Measurements from ENCODE around the gene SYCP2. TPM values are rescaled to one million over a fixed set of nuclear protein-coding genes. Genes with fewer than 3 reads are reported as not detected.

SYCP2 gene
- total and polyA plus RNA-seq, 9 donors: 2.1 to 6.0 (median 3.1) TPM

- Histone ChIP-seq H3K4me1 (ENCODE audit: control insufficient read depth, insufficient read depth, low read length) (peaks cover 18% of the 10 kb centered on the region), H3K9me3 (replicated peaks; ENCODE audit: control insufficient read depth, low read depth, low read length) (no peaks in the 10 kb centered on the region), H3K27me3 (ENCODE audit: control insufficient read depth, insufficient read depth, low read length) (no peaks in the 10 kb centered on the region), H3K27ac (ENCODE audit: low read length) (no peak overlapping the region), H3K4me3 (ENCODE audit: low read length) (no peak overlapping the region), H3K36me3 (ENCODE audit: control insufficient read depth, insufficient read depth, low read length) (peaks cover 11% of the 10 kb centered on the region)
- no peak for DNase-seq
- no CpG with 5 or more reads among the region's 2 CpGs for WGBS (ENCODE audit: insufficient coverage)
Observed at GRCh38 chr20:59945731-59946130, 12.3 kb upstream of the SYCP2 start.

- Histone ChIP-seq H3K4me3 (ENCODE audit: low read length) (no peak overlapping the region), H3K27me3 (ENCODE audit: control insufficient read depth, insufficient read depth, low read length) (no peaks in the 10 kb centered on the region), H3K4me1 (ENCODE audit: control insufficient read depth, insufficient read depth, low read length) (peaks cover 18% of the 10 kb centered on the region), H3K27ac (ENCODE audit: low read length) (peak overlapping the region; percentile 36), H3K9me3 (replicated peaks; ENCODE audit: control insufficient read depth, low read depth, low read length) (no peaks in the 10 kb centered on the region), H3K36me3 (ENCODE audit: control insufficient read depth, insufficient read depth, low read length) (peaks cover 11% of the 10 kb centered on the region)
- DNase-seq: no peak
- no CpG with 5 or more reads among the region's 3 CpGs for WGBS (ENCODE audit: insufficient coverage)
Observed at GRCh38 chr20:59945175-59945574, 11.7 kb upstream of the SYCP2 start.

- Histone ChIP-seq H3K4me1 (ENCODE audit: control insufficient read depth, insufficient read depth, low read length) (peaks cover 18% of the 10 kb centered on the region), H3K36me3 (ENCODE audit: control insufficient read depth, insufficient read depth, low read length) (peaks cover 11% of the 10 kb centered on the region), H3K27me3 (ENCODE audit: control insufficient read depth, insufficient read depth, low read length) (no peaks in the 10 kb centered on the region), H3K27ac (ENCODE audit: low read length) (peak overlapping the region; percentile 36), H3K4me3 (ENCODE audit: low read length) (no peak overlapping the region), H3K9me3 (replicated peaks; ENCODE audit: control insufficient read depth, low read depth, low read length) (no peaks in the 10 kb centered on the region)
- peak; percentile 71 for DNase-seq
- WGBS (ENCODE audit: insufficient coverage): 57% methylated on average over 4 of the region's 7 CpGs
Observed at GRCh38 chr20:59944726-59945125, 11.3 kb upstream of the SYCP2 start.

GRCh38 chr20:59942245-59942644 is 8.8 kb upstream of the SYCP2 start:
- H3K4me3 ChIP-seq (ENCODE audit: low read length): no peak overlapping the region

GRCh38 chr20:59940956-59941294 is 7.5 kb upstream of the SYCP2 start:
- H3K36me3 ChIP-seq (ENCODE audit: control insufficient read depth, insufficient read depth, low read length): peaks cover 11% of the 10 kb centered on the region
- no peak for DNase-seq
- peak overlapping the region; percentile 96 for H3K27ac ChIP-seq (ENCODE audit: low read length)
- no peaks in the 10 kb centered on the region for H3K9me3 ChIP-seq (replicated peaks; ENCODE audit: control insufficient read depth, low read depth, low read length)
- peak overlapping the region; percentile 77 for H3K4me3 ChIP-seq (ENCODE audit: low read length)
- H3K4me1 ChIP-seq (ENCODE audit: control insufficient read depth, insufficient read depth, low read length): peaks cover 34% of the 10 kb centered on the region
- H3K27me3 ChIP-seq (ENCODE audit: control insufficient read depth, insufficient read depth, low read length): no peaks in the 10 kb centered on the region
- 0% methylated on average over 2 of the region's 4 CpGs for WGBS (ENCODE audit: insufficient coverage)

More at GRCh38 chr20:59942245-59942644, 8.8 kb upstream of the SYCP2 start:
- WGBS (ENCODE audit: insufficient coverage): no CpG with 5 or more reads among the region's 2 CpGs
- Histone ChIP-seq H3K9me3 (replicated peaks; ENCODE audit: control insufficient read depth, low read depth, low read length) (no peaks in the 10 kb centered on the region), H3K27me3 (ENCODE audit: control insufficient read depth, insufficient read depth, low read length) (no peaks in the 10 kb centered on the region), H3K27ac (ENCODE audit: low read length) (no peak overlapping the region), H3K4me1 (ENCODE audit: control insufficient read depth, insufficient read depth, low read length) (peaks cover 33% of the 10 kb centered on the region), H3K36me3 (ENCODE audit: control insufficient read depth, insufficient read depth, low read length) (peaks cover 11% of the 10 kb centered on the region)
- DNase-seq: no peak

GRCh38 chr20:59940129-59940955 is 6.9 kb upstream of the SYCP2 start, which contains the start of the genes FAM217B and PPP1R3D:
TSS of gene FAM217B (plus strand) at chr20:59940389. CDS start at chr20:59943944, 3,555 bp downstream.
TSS of gene PPP1R3D (minus strand) at chr20:59940305. CDS start at chr20:59939931, 374 bp downstream.
- Histone ChIP-seq H3K27ac (ENCODE audit: low read length) (peak within 1 kb of the TSS; percentile 96), H3K4me1 (ENCODE audit: control insufficient read depth, insufficient read depth, low read length) (peaks cover 31% of the 10 kb centered on the region), H3K27me3 (ENCODE audit: control insufficient read depth, insufficient read depth, low read length) (no peaks in the 10 kb centered on the region), H3K36me3 (ENCODE audit: control insufficient read depth, insufficient read depth, low read length) (peaks cover 11% of the 10 kb centered on the region), H3K4me3 (ENCODE audit: low read length) (peak within 1 kb of the TSS; percentile 77), H3K9me3 (replicated peaks; ENCODE audit: control insufficient read depth, low read depth, low read length) (no peaks in the 10 kb centered on the region)
- WGBS (ENCODE audit: insufficient coverage): 0% methylated on average over 55 of the region's 57 CpGs
- peak; percentile 99 for DNase-seq

GRCh38 chr20:59939879-59940128 is 6.4 kb upstream of the SYCP2 start:
- DNase-seq: no peak
- Histone ChIP-seq H3K36me3 (ENCODE audit: control insufficient read depth, insufficient read depth, low read length) (peaks cover 11% of the 10 kb centered on the region), H3K27me3 (ENCODE audit: control insufficient read depth, insufficient read depth, low read length) (no peaks in the 10 kb centered on the region), H3K9me3 (replicated peaks; ENCODE audit: control insufficient read depth, low read depth, low read length) (no peaks in the 10 kb centered on the region), H3K4me3 (ENCODE audit: low read length) (peak overlapping the region; percentile 77), H3K27ac (ENCODE audit: low read length) (peak overlapping the region; percentile 96), H3K4me1 (ENCODE audit: control insufficient read depth, insufficient read depth, low read length) (peaks cover 27% of the 10 kb centered on the region)
- WGBS (ENCODE audit: insufficient coverage): 0% methylated on average over 24 of the region's 24 CpGs

- H3K4me1 ChIP-seq (ENCODE audit: control insufficient read depth, insufficient read depth, low read length): peaks cover 22% of the 10 kb centered on the region
- peak overlapping the region; percentile 77 for H3K4me3 ChIP-seq (ENCODE audit: low read length)
- DNase-seq: peak; percentile 40
- WGBS (ENCODE audit: insufficient coverage): 40% methylated on average over 104 of the region's 104 CpGs
- H3K27ac ChIP-seq (ENCODE audit: low read length): peak overlapping the region; percentile 96
- H3K27me3 ChIP-seq (ENCODE audit: control insufficient read depth, insufficient read depth, low read length): no peaks in the 10 kb centered on the region
- H3K9me3 ChIP-seq (replicated peaks; ENCODE audit: control insufficient read depth, low read depth, low read length): no peaks in the 10 kb centered on the region
- H3K36me3 ChIP-seq (ENCODE audit: control insufficient read depth, insufficient read depth, low read length): peaks cover 5% of the 10 kb centered on the region
Observed at GRCh38 chr20:59939052-59939878, 5.8 kb upstream of the SYCP2 start.

- no peak overlapping the region for H3K4me3 ChIP-seq (ENCODE audit: low read length)
- 75% methylated on average over 6 of the region's 7 CpGs for WGBS (ENCODE audit: insufficient coverage)
- no peaks in the 10 kb centered on the region for H3K27me3 ChIP-seq (ENCODE audit: control insufficient read depth, insufficient read depth, low read length)
- no peaks in the 10 kb centered on the region for H3K36me3 ChIP-seq (ENCODE audit: control insufficient read depth, insufficient read depth, low read length)
- H3K9me3 ChIP-seq (replicated peaks; ENCODE audit: control insufficient read depth, low read depth, low read length): no peaks in the 10 kb centered on the region
- peaks cover 19% of the 10 kb centered on the region for H3K4me1 ChIP-seq (ENCODE audit: control insufficient read depth, insufficient read depth, low read length)
- DNase-seq: no peak
- peak overlapping the region; percentile 22 for H3K27ac ChIP-seq (ENCODE audit: low read length)
Observed at GRCh38 chr20:59938696-59939051, 5.2 kb upstream of the SYCP2 start.

GRCh38 chr20:59938221-59938620 is 4.8 kb upstream of the SYCP2 start:
- DNase-seq: no peak
- H3K4me3 ChIP-seq (ENCODE audit: low read length): no peak overlapping the region
- H3K4me1 ChIP-seq (ENCODE audit: control insufficient read depth, insufficient read depth, low read length): peaks cover 19% of the 10 kb centered on the region

More at GRCh38 chr20:59938221-59938620, 4.8 kb upstream of the SYCP2 start:
- Histone ChIP-seq H3K36me3 (ENCODE audit: control insufficient read depth, insufficient read depth, low read length) (no peaks in the 10 kb centered on the region), H3K27ac (ENCODE audit: low read length) (peak overlapping the region; percentile 22), H3K27me3 (ENCODE audit: control insufficient read depth, insufficient read depth, low read length) (no peaks in the 10 kb centered on the region), H3K9me3 (replicated peaks; ENCODE audit: control insufficient read depth, low read depth, low read length) (no peaks in the 10 kb centered on the region)
- 66% methylated on average over 3 of the region's 4 CpGs for WGBS (ENCODE audit: insufficient coverage)
